Astrocyte (in vitro differentiated cells and primary cell): ENCODE data around the gene STT3B. TPM values are rescaled to one million over a fixed set of nuclear protein-coding genes. Genes with fewer than 3 reads are reported as not detected.

Experiments
- DNase-seq: peaks from one replicate; pipeline ENCODE4 v3.0.0-alpha.2; 2010; ENCODE audit warnings: low read depth
- FAIRE-seq: peaks from 2 replicates; lab custom pipeline; 2011; peaks lifted over from hg19 to GRCh38; lab: Jason Lieb, UNC
- H2AFZ ChIP-seq: 2 replicates; pipeline ENCODE4 v1.6.0; 2012; ENCODE audit warnings: low read depth, low read length, inconsistent platforms
- H3K27ac ChIP-seq: 2 replicates; pipeline ENCODE4 v1.5.1; 2011; ENCODE audit warnings: low read depth, low read length, inconsistent platforms
- H3K27me3 ChIP-seq: 2 replicates; pipeline ENCODE4 v1.6.0; 2011; ENCODE audit warnings: low read length, inconsistent platforms; ENCODE audit not compliant: insufficient read depth
- H3K36me3 ChIP-seq: 2 replicates; pipeline ENCODE4 v1.5.1; 2011; ENCODE audit warnings: low read length, inconsistent platforms; ENCODE audit not compliant: insufficient read depth
- H3K4me1 ChIP-seq: 2 replicates; pipeline ENCODE4 v1.5.1; 2011; ENCODE audit warnings: low read length, inconsistent platforms; ENCODE audit not compliant: insufficient read depth
- H3K4me2 ChIP-seq: 2 replicates; pipeline ENCODE4 v1.6.0; 2012; ENCODE audit warnings: low read length, inconsistent platforms
- H3K4me3 ChIP-seq: 2 replicates; pipeline ENCODE4 v1.5.1; 2011; ENCODE audit warnings: low read depth, mild to moderate bottlenecking, low read length, inconsistent platforms; ENCODE audit not compliant: insufficient read depth
- H3K79me2 ChIP-seq: 2 replicates; pipeline ENCODE4 v1.6.0; 2012; ENCODE audit warnings: mild to moderate bottlenecking, low read length, inconsistent platforms; ENCODE audit not compliant: insufficient read depth
- H3K9ac ChIP-seq: 2 replicates; pipeline ENCODE4 v1.6.0; 2012; ENCODE audit warnings: mild to moderate bottlenecking, low read length, inconsistent platforms
- H3K9me3 ChIP-seq: 2 replicates; pipeline ENCODE4 v1.5.1; 2012; ENCODE audit warnings: low read depth, mild to moderate bottlenecking, low read length, inconsistent platforms; ENCODE audit not compliant: insufficient read depth
- H4K20me1 ChIP-seq: 2 replicates; pipeline ENCODE4 v1.6.0; 2012; ENCODE audit warnings: low read length, inconsistent platforms; ENCODE audit not compliant: insufficient read depth
- H3K27ac Mint-ChIP-seq: one replicate; pipeline ENCODE4 v1.8.0; 2021; ENCODE audit warnings: mild to moderate bottlenecking, mixed read lengths; ENCODE audit not compliant: unreplicated experiment
- H3K27me3 Mint-ChIP-seq: one replicate; pipeline ENCODE4 v1.8.0; 2021; ENCODE audit warnings: low read depth, mixed read lengths; ENCODE audit not compliant: unreplicated experiment
- H3K36me3 Mint-ChIP-seq: one replicate; pipeline ENCODE4 v1.8.0; 2021; ENCODE audit warnings: low read depth, mixed read lengths; ENCODE audit not compliant: unreplicated experiment
- H3K4me1 Mint-ChIP-seq: one replicate; pipeline ENCODE4 v1.8.0; 2021; ENCODE audit warnings: low read depth, mixed read lengths; ENCODE audit not compliant: unreplicated experiment
- H3K4me3 Mint-ChIP-seq: one replicate; pipeline ENCODE4 v1.8.0; 2021; ENCODE audit warnings: mild to moderate bottlenecking, moderate library complexity, mixed read lengths; ENCODE audit not compliant: unreplicated experiment
- H3K9me3 Mint-ChIP-seq: one replicate; pipeline ENCODE4 v1.8.0; 2021; ENCODE audit warnings: mild to moderate bottlenecking, mixed read lengths; ENCODE audit not compliant: unreplicated experiment
- EZH2 ChIP-seq: IDR thresholded peaks from 2 replicates; pipeline ENCODE4 v1.6.1; 2012; ENCODE audit warnings: mild to moderate bottlenecking, low read length, inconsistent platforms; ENCODE audit not compliant: insufficient read depth
- total RNA-seq: library from RNA; stranded (reverse); gene quantifications from 2 replicates; pipeline ENCODE4 v1.2.1, GENCODE V29; 2021
- TF ChIP-seq, protein P1 (sequence below): IDR thresholded peaks from 2 replicates; pipeline ENCODE4 v1.5.1; 2011; ENCODE audit warnings: low read depth, mild to moderate bottlenecking, inconsistent platforms, low read length, moderate library complexity; ENCODE audit not compliant: insufficient read depth

The STT3B gene
- total RNA-seq, 1 donor from 2014 or later = 156 TPM

DNA sequence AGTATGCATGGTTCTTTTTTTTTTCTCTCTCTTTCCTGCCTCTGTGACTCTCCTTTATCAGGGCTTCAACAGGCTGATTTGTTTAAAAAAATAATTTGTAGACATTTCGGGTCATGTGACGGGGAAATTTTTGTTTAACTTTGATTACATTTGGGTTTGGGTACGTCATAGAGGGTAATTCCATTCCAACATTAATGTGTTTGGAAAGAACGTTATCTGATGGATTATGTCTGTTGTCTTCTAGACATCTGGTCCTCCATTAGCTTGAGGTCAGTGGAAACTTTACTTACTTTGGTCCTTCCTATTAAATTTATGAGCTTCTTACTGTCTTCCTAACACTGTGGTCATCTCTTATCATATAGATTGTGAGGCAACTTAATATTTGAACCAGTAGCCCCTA is 80.9 kb downstream of the STT3B start:
- no peaks in the 10 kb centered on the region for H3K36me3 ChIP-seq
- H3K79me2 ChIP-seq = peaks cover 22% of the 10 kb centered on the region
- no peak for FAIRE-seq

DNA sequence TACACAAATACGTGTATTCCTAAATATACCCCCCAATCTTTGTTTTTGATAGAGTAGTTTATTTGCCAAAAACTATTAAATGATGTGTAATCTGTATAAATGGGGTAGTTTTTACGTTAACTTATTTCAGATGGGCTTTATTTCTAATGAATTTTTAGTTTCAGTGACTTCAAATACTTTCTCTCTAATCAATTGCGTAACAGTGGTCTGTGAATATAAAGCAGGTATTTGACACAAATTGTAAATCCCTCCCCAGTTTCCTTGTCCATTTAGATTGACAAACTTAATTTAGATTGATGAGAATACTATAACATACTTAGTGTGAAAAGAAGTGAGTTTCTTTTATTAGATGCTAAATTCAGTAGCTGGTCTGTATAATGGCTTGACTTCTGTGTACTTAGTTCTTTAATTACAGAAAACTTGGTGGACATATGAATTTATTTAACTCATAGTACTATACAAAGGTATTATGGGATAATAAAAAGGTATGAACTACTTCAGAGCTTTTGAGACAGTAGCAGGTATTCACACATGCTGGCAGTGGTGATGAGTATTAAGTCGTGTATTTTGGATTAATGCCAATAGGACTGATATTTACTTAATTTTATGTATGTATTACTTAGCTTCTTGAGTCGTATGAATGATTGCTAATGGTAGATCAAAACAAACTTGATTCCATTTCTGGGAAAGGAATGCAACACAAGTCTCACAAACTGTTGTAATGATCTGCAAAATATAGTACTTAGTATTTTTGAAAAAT is 81.6 kb downstream of the STT3B start:
- H3K36me3 Mint-ChIP-seq = peaks cover 3% of the 10 kb centered on the region
- Histone ChIP-seq H3K4me3 (no peak overlapping the region), H3K9me3 (no peaks in the 10 kb centered on the region), H3K79me2 (peaks cover 22% of the 10 kb centered on the region), H2AFZ (no peak overlapping the region), H4K20me1 (peaks cover 17% of the 10 kb centered on the region), H3K4me1 (no peaks in the 10 kb centered on the region), H3K9ac (no peak overlapping the region), H3K36me3 (no peaks in the 10 kb centered on the region), H3K27me3 (no peaks in the 10 kb centered on the region), H3K27ac (no peak overlapping the region), H3K4me2 (no peak overlapping the region)
- no peak for TF ChIP-seq EZH2
- TF ChIP-seq, protein P1, sequence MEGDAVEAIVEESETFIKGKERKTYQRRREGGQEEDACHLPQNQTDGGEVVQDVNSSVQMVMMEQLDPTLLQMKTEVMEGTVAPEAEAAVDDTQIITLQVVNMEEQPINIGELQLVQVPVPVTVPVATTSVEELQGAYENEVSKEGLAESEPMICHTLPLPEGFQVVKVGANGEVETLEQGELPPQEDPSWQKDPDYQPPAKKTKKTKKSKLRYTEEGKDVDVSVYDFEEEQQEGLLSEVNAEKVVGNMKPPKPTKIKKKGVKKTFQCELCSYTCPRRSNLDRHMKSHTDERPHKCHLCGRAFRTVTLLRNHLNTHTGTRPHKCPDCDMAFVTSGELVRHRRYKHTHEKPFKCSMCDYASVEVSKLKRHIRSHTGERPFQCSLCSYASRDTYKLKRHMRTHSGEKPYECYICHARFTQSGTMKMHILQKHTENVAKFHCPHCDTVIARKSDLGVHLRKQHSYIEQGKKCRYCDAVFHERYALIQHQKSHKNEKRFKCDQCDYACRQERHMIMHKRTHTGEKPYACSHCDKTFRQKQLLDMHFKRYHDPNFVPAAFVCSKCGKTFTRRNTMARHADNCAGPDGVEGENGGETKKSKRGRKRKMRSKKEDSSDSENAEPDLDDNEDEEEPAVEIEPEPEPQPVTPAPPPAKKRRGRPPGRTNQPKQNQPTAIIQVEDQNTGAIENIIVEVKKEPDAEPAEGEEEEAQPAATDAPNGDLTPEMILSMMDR = no peak
- H3K4me3 Mint-ChIP-seq = no peak overlapping the region
- FAIRE-seq = no peak
- peaks cover 2% of the 10 kb centered on the region for H3K4me1 Mint-ChIP-seq
- DNase-seq = no peak
- H3K27ac Mint-ChIP-seq = no peak overlapping the region
- no peaks in the 10 kb centered on the region for H3K9me3 Mint-ChIP-seq
- no peaks in the 10 kb centered on the region for H3K27me3 Mint-ChIP-seq

More for the DNA sequence above, 80.9 kb downstream of the STT3B start:
- Histone ChIP-seq H3K4me2 (no peak overlapping the region), H3K27me3 (no peaks in the 10 kb centered on the region), H2AFZ (no peak overlapping the region), H4K20me1 (peaks cover 17% of the 10 kb centered on the region), H3K9me3 (no peaks in the 10 kb centered on the region), H3K9ac (no peak overlapping the region), H3K4me3 (no peak overlapping the region), H3K4me1 (no peaks in the 10 kb centered on the region), H3K27ac (no peak overlapping the region)
- no peaks in the 10 kb centered on the region for H3K27me3 Mint-ChIP-seq
- DNase-seq = no peak
- H3K4me1 Mint-ChIP-seq = peaks cover 2% of the 10 kb centered on the region
- H3K4me3 Mint-ChIP-seq = no peak overlapping the region
- H3K27ac Mint-ChIP-seq = no peak overlapping the region
- no peaks in the 10 kb centered on the region for H3K9me3 Mint-ChIP-seq
- H3K36me3 Mint-ChIP-seq = peaks cover 3% of the 10 kb centered on the region
- no peak for TF ChIP-seq EZH2
- TF ChIP-seq, protein P1 = no peak
